Brain microvascular endothelial cell (primary cell): Measurements from ENCODE around the gene ANKDD1A.

Experiments used
- DNase-seq: peaks from one replicate; pipeline ENCODE4 v3.0.0-alpha.2; 2020
- H3K27ac ChIP-seq: fragments of 250-450 bp; sonication (Bioruptor Pico); 2 replicates; pipeline ENCODE4 v1.5.1; 2020; ENCODE audit warnings: mild to moderate bottlenecking, moderate library complexity
- H3K27me3 ChIP-seq: fragments of 250-450 bp; sonication (Bioruptor Pico); replicated peaks from 2 replicates; pipeline ENCODE4 v1.5.1; 2020; ENCODE audit warnings: mild to moderate bottlenecking
- H3K36me3 ChIP-seq: fragments of 250-450 bp; sonication (Bioruptor Pico); replicated peaks from 2 replicates; pipeline ENCODE4 v1.5.1; 2020; ENCODE audit warnings: mild to moderate bottlenecking
- H3K4me3 ChIP-seq: 2 replicates; pipeline ENCODE4 v1.5.1; 2011; ENCODE audit warnings: low read depth, mild to moderate bottlenecking, control low read depth, low read length, moderate library complexity
- CTCF ChIP-seq: IDR thresholded peaks from 2 replicates; pipeline ENCODE4 v1.5.1; 2011; ENCODE audit warnings: low read depth, mild to moderate bottlenecking, moderate library complexity, low read length, control low read depth, inconsistent platforms; ENCODE audit errors: missing control alignments
- in situ Hi-C: cut with HindIII; loops from 2 replicates; pipeline ENCODE4 v1.10.0; 2017; ENCODE audit warnings: low sequenced_read_pairs, low pct_ligation_motif_present

The ANKDD1A gene

GRCh38 chr15:64970698-64971097 lies 59.0 kb downstream of the ANKDD1A start:
- H3K27me3 ChIP-seq = no peaks in the 10 kb centered on the region
- peaks cover 39% of the 10 kb centered on the region for H3K36me3 ChIP-seq
- H3K27ac ChIP-seq = no peak overlapping the region
- TF ChIP-seq CTCF = no peak
- DNase-seq = no peak
- in situ Hi-C loops = no loop called here
- H3K4me3 ChIP-seq = no peak overlapping the region

GRCh38 chr15:64975390-64975789 lies 63.7 kb downstream of the ANKDD1A start:
- peaks cover 31% of the 10 kb centered on the region for H3K36me3 ChIP-seq
- H3K27me3 ChIP-seq = no peaks in the 10 kb centered on the region
- no peak overlapping the region for H3K27ac ChIP-seq
- no peak for TF ChIP-seq CTCF
- DNase-seq = no peak
- no peak overlapping the region for H3K4me3 ChIP-seq
- in situ Hi-C loops = no loop called here

GRCh38 chr15:64979252-64979710 lies 67.6 kb downstream of the ANKDD1A start:
- TF ChIP-seq CTCF = no peak
- Histone ChIP-seq H3K36me3 (peaks cover 15% of the 10 kb centered on the region), H3K4me3 (no peak overlapping the region), H3K27ac (no peak overlapping the region), H3K27me3 (no peaks in the 10 kb centered on the region)
- in situ Hi-C loops = no loop called here
- no peak for DNase-seq

GRCh38 chr15:64981812-64982431 lies 70.2 kb downstream of the ANKDD1A start:
- H3K36me3 ChIP-seq = peaks cover 14% of the 10 kb centered on the region
- no peak for TF ChIP-seq CTCF
- no peak overlapping the region for H3K4me3 ChIP-seq
- H3K27me3 ChIP-seq = no peaks in the 10 kb centered on the region
- in situ Hi-C loops = no loop called here
- no peak for DNase-seq
- no peak overlapping the region for H3K27ac ChIP-seq

- Histone ChIP-seq H3K27me3 (no peaks in the 10 kb centered on the region), H3K27ac (no peak overlapping the region), H3K4me3 (no peak overlapping the region), H3K36me3 (peaks cover 10% of the 10 kb centered on the region)
- no peak for TF ChIP-seq CTCF
- no peak for DNase-seq
- in situ Hi-C loops = no loop called here
Measured at GRCh38 chr15:64982472-64982871, 70.8 kb downstream of the ANKDD1A start.
